K562 treated with DMSO at 1 percent for 24 hours (cell line): Measurements from ENCODE around the gene OR6B3. TPM values are rescaled to one million over a fixed set of nuclear protein-coding genes. Genes with fewer than 3 reads are reported as not detected.

Experiments
- total RNA-seq: library from RNA; unstranded; fragments of 300-600 nt; gene quantifications from 2 replicates; pipeline ENCODE4 v1.2.3, GENCODE V29; 2022; ENCODE audit warnings: low read depth; ENCODE audit not compliant: insufficient read depth

OR6B3 gene
- not detected in 2 replicates for total RNA-seq

DNA sequence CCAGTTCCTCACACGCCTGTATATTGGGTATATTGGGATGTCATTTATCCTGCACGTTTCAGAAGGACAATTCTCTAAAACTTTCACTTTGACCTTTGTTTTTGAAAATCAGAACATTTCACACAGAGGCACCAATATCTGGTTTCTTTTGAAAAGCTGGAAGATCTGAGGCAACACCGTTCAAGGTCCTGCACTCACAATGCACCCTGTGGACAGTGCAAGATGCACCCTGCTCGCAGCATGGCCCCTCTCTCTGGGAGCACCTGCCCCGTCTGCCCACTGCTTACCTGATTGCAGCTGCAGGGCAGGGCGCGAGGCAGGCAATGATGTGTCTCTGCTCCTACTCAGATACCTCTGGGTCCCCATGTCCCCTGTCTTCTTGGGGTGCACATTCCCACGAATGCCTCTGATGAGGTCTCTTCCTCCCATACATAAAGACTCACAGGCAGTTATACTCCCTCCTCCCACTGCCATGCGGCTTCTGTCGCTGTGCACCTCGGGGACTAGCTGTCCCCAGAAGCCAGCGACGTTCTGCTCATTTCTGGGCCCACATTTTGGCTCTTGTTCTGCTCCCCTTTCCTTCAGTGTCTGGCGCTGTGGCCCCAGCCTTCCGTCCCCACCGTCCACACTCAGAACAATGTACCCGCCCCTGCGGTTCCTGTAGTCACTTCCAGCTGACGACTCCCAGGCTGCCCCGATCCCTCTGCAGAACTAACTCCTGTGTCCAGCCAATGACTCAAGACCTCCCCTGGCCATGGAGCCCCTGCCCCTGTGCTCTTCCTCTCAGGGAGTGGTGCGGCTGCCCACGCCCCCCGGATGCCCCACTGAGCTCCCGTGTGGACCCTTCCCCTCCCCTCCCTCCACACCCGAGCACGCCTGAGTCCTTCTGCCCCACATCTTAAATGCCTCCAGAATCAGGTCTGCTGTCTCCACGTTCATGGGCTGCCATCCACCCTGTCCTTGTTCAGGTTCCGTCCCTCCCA, at the start of gene OR6B3:
Gene OR6B3 (minus strand): TSS at position 349 of the 983 bp plus-strand sequence.

GRCh38 chr2:240030379-240031094, 22.8 kb downstream of the OR6B3 start, which contains the start of gene OR6B2:
Gene OR6B2, minus strand, starts transcription at chr2:240030429. Its CDS starts 0 bp downstream, at chr2:240030429.

Other genes with a start within 250 kb of the OR6B3 start
- 65.4 and 68.2 TPM in 2 replicates for gene NDUFA10, start 28.2 kb downstream of the OR6B3 start, total RNA-seq
- not detected in 2 replicates for gene OR6B2, start 23.1 kb downstream of the OR6B3 start, total RNA-seq
- 134 and 160 TPM in 2 replicates for gene COPS9, start 82.8 kb upstream of the OR6B3 start, total RNA-seq
- gene OTOS, start 87.1 kb upstream of the OR6B3 start, total RNA-seq, result not detected in 2 replicates